ENCODE data around the gene CLCNKA.
"Not testable (repeated sequence)": the region's sequence is repeated elsewhere in the genome, so short reads cannot be mapped to it uniquely, and the experiment has no call there.

The CLCNKA gene

GRCh38 chr1:16017461-16018303, 4.2 kb upstream of the CLCNKA start, which contains the start of gene HSPB7:
HSPB7 (minus strand) TSS chr1:16018043; CDS start chr1:16017963, 80 bp downstream.
- DNase-seq (ENCODE audit: low spot score), result no peak

DNA sequence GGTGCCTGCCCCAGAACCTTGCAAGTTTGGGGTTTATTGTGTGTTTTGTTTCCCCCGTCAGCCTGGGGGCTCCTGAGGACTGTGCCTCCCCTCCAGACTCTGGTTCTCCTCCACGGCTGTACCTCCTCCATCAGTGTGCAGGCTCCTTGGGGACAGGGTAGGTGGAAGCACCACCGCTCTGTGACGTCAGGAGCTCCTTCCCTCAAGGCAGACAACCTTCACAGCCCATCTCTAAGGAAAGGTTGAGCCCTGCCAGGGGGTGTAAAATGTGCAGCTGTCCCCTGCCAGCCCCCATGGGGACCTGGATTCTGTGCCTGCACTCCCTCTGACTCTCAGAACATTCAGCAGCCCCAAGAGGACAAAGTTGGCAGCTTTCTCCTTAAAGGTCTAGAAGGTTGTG, 3.5 kb upstream of the CLCNKA start:
- no peak for DNase-seq (ENCODE audit: low spot score)

- DNase-seq (ENCODE audit: low spot score), result no peak
Measured at GRCh38 chr1:16018749-16019643, 2.8 kb upstream of the CLCNKA start.

DNA sequence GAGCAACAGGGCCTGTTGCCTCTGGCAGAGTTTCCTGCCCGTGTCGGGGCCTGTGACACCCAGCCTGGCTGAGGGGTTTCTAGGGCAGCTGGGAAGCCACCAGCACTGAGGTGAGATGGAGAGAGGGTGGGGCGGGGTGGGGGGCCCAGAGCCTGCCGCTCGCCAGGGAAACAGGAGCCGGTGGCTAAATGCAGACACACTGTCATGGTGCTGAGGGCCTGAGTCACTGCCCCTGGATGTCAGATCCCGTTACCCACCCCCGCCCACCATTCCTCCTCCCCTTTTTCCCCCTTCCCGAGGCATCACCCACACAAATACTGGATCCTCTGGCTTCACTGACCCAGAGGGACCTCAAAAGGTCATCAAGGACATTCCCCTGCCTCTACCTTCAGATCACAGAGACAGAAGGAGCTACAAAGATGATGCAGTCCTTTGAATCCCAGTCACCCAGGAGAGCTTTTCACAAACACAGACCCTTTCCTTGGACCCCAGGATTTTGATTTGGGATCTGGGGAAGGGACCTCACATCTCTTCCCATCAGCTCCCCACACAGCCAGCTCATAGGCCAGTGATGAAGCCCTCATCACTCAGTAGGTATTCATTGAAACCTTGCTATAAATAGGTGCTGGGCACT, 2.1 kb upstream of the CLCNKA start:
- DNase-seq (ENCODE audit: low spot score), result no peak

DNA sequence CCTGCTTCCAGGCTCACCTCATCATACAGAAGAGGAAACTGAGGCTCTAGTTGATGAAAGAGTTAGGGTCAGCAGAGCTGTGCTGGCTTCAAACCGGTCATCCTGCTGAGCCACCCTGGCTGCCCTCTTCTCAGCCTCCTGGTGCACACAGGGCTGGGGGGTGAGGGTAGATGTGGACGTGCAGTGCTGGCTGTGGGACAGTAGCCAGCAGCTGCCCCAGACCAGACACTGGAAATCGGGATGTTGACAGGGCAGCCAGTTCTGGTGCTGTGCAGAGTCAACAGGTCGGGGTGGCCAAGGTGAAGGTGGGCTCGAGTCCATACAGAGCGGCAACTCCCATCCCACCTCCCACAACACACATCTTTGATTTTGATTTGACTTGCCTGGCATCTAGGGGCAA, 1.5 kb upstream of the CLCNKA start:
- DNase-seq (ENCODE audit: low spot score), result no peak

DNA sequence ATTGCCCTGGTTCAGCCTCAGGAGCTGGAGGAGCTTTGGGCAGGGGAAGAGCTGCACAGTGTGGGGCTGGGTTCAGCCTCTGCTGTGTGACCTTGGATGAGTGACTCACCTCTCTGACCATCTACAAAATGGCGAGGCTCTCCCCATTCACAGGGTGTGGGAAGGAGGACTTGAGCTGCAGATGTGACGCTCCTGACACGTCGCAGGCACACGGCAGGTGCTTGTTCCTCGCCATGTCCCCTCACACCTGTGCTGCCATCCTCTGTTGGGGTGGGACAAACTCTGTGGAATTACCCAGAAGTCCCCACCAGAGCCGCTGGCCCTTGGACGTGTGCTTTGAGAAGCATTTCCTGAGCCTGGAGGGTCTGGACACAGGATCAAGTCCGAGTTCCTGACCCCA, 958 bp upstream of the CLCNKA start:
- not testable (repeated sequence) for DNase-seq (ENCODE audit: low spot score)

- no peak for DNase-seq (ENCODE audit: low spot score)
Measured at GRCh38 chr1:16022393-16022792, 557 bp downstream of the CLCNKA start.

- no peak for DNase-seq (ENCODE audit: low spot score)
Measured at GRCh38 chr1:16023050-16023653, 1.3 kb downstream of the CLCNKA start.

- not testable (repeated sequence) for DNase-seq (ENCODE audit: low spot score)
Measured at GRCh38 chr1:16026302-16026701, 4.5 kb downstream of the CLCNKA start.

DNA sequence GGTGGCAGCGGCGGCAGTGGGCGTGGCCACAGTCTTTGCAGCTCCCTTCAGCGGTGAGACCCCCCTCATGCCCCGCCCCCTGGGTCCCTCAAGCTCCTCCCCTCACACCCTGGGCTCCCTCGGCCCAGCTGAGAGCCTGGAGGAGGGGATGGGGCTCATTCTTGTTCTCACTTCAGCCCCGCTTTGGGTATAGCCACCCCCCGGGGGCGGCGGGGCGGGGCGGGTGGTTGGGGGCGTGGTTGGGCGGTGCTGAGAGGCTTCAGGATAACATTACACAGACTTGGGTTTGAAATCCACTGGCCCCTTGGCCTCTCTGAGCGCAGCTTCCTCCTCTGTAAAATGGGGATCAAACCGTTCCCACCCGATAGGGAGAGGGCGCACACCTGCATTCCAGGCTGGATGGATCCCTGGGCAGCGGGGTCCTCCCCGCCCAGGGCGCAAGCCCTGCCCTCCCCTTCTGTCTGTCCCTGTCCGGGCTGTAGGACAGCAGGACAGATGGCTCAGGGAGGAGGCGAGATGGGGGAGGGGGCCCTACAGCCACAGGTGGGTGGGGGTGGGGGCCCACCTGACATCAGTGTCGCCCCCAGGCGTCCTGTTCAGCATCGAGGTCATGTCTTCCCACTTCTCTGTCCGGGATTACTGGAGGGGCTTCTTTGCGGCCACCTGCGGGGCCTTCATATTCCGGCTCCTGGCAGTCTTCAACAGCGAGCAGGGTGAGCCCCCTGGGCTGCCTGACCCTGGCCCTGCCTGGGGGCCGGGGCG, 5.1 kb downstream of the CLCNKA start:
- peak; percentile 16 for DNase-seq (ENCODE audit: low spot score)

DNA sequence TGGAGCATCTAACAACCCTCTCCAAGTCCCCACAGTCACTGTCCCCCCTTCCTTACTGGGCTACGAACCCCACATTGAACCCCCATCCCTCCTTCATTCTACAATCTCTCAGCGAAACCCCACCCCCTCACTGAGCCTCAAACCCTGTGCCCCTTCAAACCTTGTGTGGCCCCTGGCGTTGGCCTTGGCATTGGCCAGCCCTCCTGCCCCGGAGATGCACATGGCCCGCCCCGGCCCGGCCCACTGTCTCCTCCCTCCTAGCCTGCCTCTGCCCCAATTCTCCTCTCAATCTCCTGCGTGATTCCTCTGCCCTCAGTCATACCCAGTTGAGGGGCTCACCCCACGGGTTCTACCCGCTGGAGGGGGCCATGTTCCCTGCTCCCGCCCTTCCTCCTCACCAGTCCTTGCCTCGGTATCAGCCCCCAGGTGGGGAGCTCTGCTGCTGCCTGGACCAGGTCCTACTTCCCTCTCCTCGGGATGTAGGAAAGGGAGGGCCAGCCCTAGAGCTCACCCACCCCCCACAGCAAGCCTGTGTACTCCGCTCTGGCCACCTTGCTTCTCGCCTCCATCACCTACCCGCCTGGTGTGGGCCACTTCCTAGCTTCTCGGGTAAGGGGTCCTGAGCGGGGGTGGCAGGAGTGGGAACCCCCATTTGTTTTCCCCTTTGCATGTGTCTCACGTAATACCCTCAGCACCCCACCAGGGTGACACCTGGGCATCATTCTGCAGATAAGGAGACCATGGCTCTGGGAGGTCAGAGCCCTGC, 6.6 kb downstream of the CLCNKA start:
- DNase-seq (ENCODE audit: low spot score), result no peak

GRCh38 chr1:16029003-16029268, 7.1 kb downstream of the CLCNKA start:
- not testable (repeated sequence) for DNase-seq (ENCODE audit: low spot score)

- no peak for DNase-seq (ENCODE audit: low spot score)
Measured at GRCh38 chr1:16029288-16029687, 7.5 kb downstream of the CLCNKA start.

- DNase-seq (ENCODE audit: low spot score), result no peak
Measured at GRCh38 chr1:16031551-16031950, 9.7 kb downstream of the CLCNKA start.

GRCh38 chr1:16032388-16033102, 10.7 kb downstream of the CLCNKA start:
- peak; percentile 13 for DNase-seq (ENCODE audit: low spot score)

- not testable (repeated sequence) for DNase-seq (ENCODE audit: low spot score)
Measured at GRCh38 chr1:16033103-16033632, 11.3 kb downstream of the CLCNKA start.

DNA sequence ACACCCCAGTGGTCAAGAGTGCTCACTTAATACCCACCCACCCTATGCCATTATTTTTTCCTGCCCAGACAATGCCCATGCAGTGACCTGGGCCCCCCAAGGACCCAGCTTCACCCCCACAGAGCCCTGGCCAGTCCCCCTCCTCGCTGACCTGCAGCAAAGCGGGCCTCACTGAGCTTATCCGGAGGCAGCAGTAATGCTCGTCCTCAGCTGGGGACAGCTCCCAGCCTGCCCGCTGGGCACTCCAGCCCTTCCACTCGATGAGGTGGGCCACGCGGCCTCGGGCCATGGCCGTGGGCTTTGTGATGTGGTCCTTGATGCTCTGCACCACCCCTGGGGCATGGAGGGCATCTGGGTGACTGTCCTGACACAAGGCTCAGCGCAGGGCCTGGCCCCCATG, 14.6 kb downstream of the CLCNKA start:
- DNase-seq (ENCODE audit: low spot score), result not testable (repeated sequence)

- no peak for DNase-seq (ENCODE audit: low spot score)
Measured at GRCh38 chr1:16038620-16038912, 16.7 kb downstream of the CLCNKA start.

GRCh38 chr1:16039871-16040270, 18.0 kb downstream of the CLCNKA start:
- DNase-seq (ENCODE audit: low spot score), result not testable (repeated sequence)

GRCh38 chr1:16041200-16041599, 19.4 kb downstream of the CLCNKA start:
- no peak for DNase-seq (ENCODE audit: low spot score)
